ENCODE measurements around the gene LAIR1.

The LAIR1 gene

GRCh38 chr19:54316746-54317107 is 48.0 kb downstream of the LAIR1 start:
- DNase-seq, result no peak

- no peak for DNase-seq
Measured at GRCh38 chr19:54315956-54316355, 48.8 kb downstream of the LAIR1 start.

- no peak for DNase-seq
Measured at GRCh38 chr19:54312436-54313377, 52.0 kb downstream of the LAIR1 start, which contains the start of gene LILRA5. TSS of gene LILRA5 (minus strand) at chr19:54313166. CDS start at chr19:54313019, 147 bp downstream.

- DNase-seq, result no peak
Measured at GRCh38 chr19:54312011-54312410, 52.7 kb downstream of the LAIR1 start.

GRCh38 chr19:54311486-54311885 is 53.2 kb downstream of the LAIR1 start:
- DNase-seq, result no peak

- DNase-seq, result no peak
Measured at GRCh38 chr19:54310543-54310942, 54.2 kb downstream of the LAIR1 start.

- no peak for DNase-seq
Measured at GRCh38 chr19:54309811-54310210, 54.9 kb downstream of the LAIR1 start.

GRCh38 chr19:54307389-54308020 is 57.2 kb downstream of the LAIR1 start:
- DNase-seq, result no peak

GRCh38 chr19:54305141-54305540 is 59.6 kb downstream of the LAIR1 start:
- no peak for DNase-seq

GRCh38 chr19:54302257-54302656 is 62.5 kb downstream of the LAIR1 start:
- DNase-seq, result no peak
